ENCODE results near the gene PLD6. TPM values are rescaled to one million over a fixed set of nuclear protein-coding genes. Genes with fewer than 3 reads are reported as not detected.
"Not testable (repeated sequence)": the region's sequence is repeated elsewhere in the genome, so short reads cannot be mapped to it uniquely, and the experiment has no call there.

Gene PLD6
- total and polyA plus RNA-seq, 12 donors: 1.9 to 14.2 (median 3.3) TPM

GRCh38 chr17:17200831-17201230, 5.3 kb downstream of the PLD6 start:
- TF ChIP-seq CTCF (IDR thresholded peaks at IDR 0.05): no peak
- TF ChIP-seq POLR2A (IDR thresholded peaks at IDR 0.05): no peak
- Histone ChIP-seq H3K27me3 (no peaks in the 10 kb centered on the region), H3K9me3 (replicated peaks in 1 of 3) (no peaks in the 10 kb centered on the region), H3K4me3 (no peak overlapping the region), H3K36me3 (replicated peaks in 1 of 2) (no peaks in the 10 kb centered on the region), H3K27ac (peak overlapping the region in 1 of 5 donors; percentile 53), H3K4me1 (replicated peaks in 1 of 2) (peaks cover 22 to 36% of the 10 kb centered on the region in 2 donors)
- intact Hi-C loops (cut with DNase I): loop anchor here in 1 of 2 donors (10.0 kb wide), 1 partner anchor 56 kb away; no protein-coding TSS in a partner anchor
- no peak for DNase-seq
- 59 to 91% (median 68%) methylated on average over 4 to 5 of the region's 5 CpGs for WGBS, 4 donors

GRCh38 chr17:17200311-17200710, 5.8 kb downstream of the PLD6 start:
- intact Hi-C loops (cut with DNase I): loop anchor here in 1 of 2 donors (10.0 kb wide), 1 partner anchor 56 kb away; no protein-coding TSS in a partner anchor
- H3K27ac ChIP-seq: peak overlapping the region in 1 of 5 donors; percentile 33
- 66 to 79% (median 77%) methylated on average over 7 of the region's 7 CpGs for WGBS, 4 donors
- no peaks in the 10 kb centered on the region for H3K36me3 ChIP-seq (replicated peaks in 1 of 2)
- H3K4me3 ChIP-seq: no peak overlapping the region
- TF ChIP-seq CTCF (IDR thresholded peaks at IDR 0.05) (no peak), POLR2A (IDR thresholded peaks at IDR 0.05) (no peak)
- H3K9me3 ChIP-seq (replicated peaks in 1 of 3): no peaks in the 10 kb centered on the region
- H3K4me1 ChIP-seq (replicated peaks in 1 of 2): peaks cover 17 to 31% of the 10 kb centered on the region in 2 donors
- DNase-seq: no peak
- H3K27me3 ChIP-seq: no peaks in the 10 kb centered on the region

GRCh38 chr17:17198281-17198680, 7.9 kb downstream of the PLD6 start:
- WGBS, 4 donors: 63 to 100% (median 82%) methylated on average over 1 of the region's 1 CpG
- DNase-seq: no peak
- Histone ChIP-seq H3K4me1 (replicated peaks in 1 of 2) (peaks cover 3 to 14% of the 10 kb centered on the region in 2 donors), H3K9me3 (replicated peaks in 1 of 3) (no peaks in the 10 kb centered on the region), H3K27ac (no peak overlapping the region), H3K36me3 (replicated peaks in 1 of 2) (no peaks in the 10 kb centered on the region), H3K4me3 (no peak overlapping the region), H3K27me3 (no peaks in the 10 kb centered on the region)
- intact Hi-C loops (cut with DNase I): no loop called here
- TF ChIP-seq CTCF (IDR thresholded peaks at IDR 0.05) (no peak), POLR2A (IDR thresholded peaks at IDR 0.05) (no peak)

GRCh38 chr17:17196776-17197175, 9.4 kb downstream of the PLD6 start:
- Histone ChIP-seq H3K36me3 (replicated peaks in 1 of 2) (no peaks in the 10 kb centered on the region), H3K27ac (no peak overlapping the region), H3K4me3 (no peak overlapping the region), H3K27me3 (no peaks in the 10 kb centered on the region), H3K4me1 (replicated peaks in 1 of 2) (peaks cover 0 to 12% of the 10 kb centered on the region in 2 donors), H3K9me3 (replicated peaks in 1 of 3) (no peaks in the 10 kb centered on the region)
- TF ChIP-seq CTCF (IDR thresholded peaks at IDR 0.05) (no peak), POLR2A (IDR thresholded peaks at IDR 0.05) (no peak)
- no peak for DNase-seq
- intact Hi-C loops (cut with DNase I): no loop called here

- H3K36me3 ChIP-seq (replicated peaks in 1 of 2); H3K9me3 ChIP-seq (replicated peaks in 1 of 3); H3K4me3 ChIP-seq; DNase-seq; H3K27ac ChIP-seq; H3K27me3 ChIP-seq; intact Hi-C loops (cut with DNase I): not testable (repeated sequence)
- H3K4me1 ChIP-seq (replicated peaks in 1 of 2): peaks cover 0 to 16% of the 10 kb centered on the region in 2 donors
- 89 to 95% (median 93%) methylated on average over 5 of the region's 5 CpGs for whole genome bisulfite sequencing, 4 donors
Observed at GRCh38 chr17:17195466-17195865, 10.7 kb downstream of the PLD6 start.
